ENCODE measurements around the gene HECW1. TPM values are rescaled to one million over a fixed set of nuclear protein-coding genes. Genes with fewer than 3 reads are reported as not detected.

The HECW1 gene
- total RNA-seq, 1 donor from 2014 or later: 54.7 TPM

- no peak for DNase-seq
Observed at GRCh38 chr7:43439631-43440401, 327.4 kb downstream of the HECW1 start.

- no peak for DNase-seq
Observed at GRCh38 chr7:43441231-43442130, 329.0 kb downstream of the HECW1 start.

- no peak for DNase-seq
Observed at GRCh38 chr7:43443381-43443780, 330.9 kb downstream of the HECW1 start.

- DNase-seq: no peak
Observed at GRCh38 chr7:43444711-43445578, 332.5 kb downstream of the HECW1 start.

GRCh38 chr7:43449577-43449976, 337.1 kb downstream of the HECW1 start:
- no peak for DNase-seq

GRCh38 chr7:43450894-43451293, 338.4 kb downstream of the HECW1 start:
- DNase-seq: no peak

- DNase-seq: no peak
Observed at GRCh38 chr7:43454936-43455518, 342.6 kb downstream of the HECW1 start.

GRCh38 chr7:43456200-43456599, 343.8 kb downstream of the HECW1 start:
- DNase-seq: no peak

GRCh38 chr7:43458330-43459018, 346.0 kb downstream of the HECW1 start:
- no peak for DNase-seq

GRCh38 chr7:43459019-43459337, 346.5 kb downstream of the HECW1 start:
- DNase-seq: no peak

GRCh38 chr7:43460733-43461348, 348.4 kb downstream of the HECW1 start:
- no peak for DNase-seq

GRCh38 chr7:43461349-43462024, 349.0 kb downstream of the HECW1 start:
- DNase-seq: no peak

GRCh38 chr7:43462836-43463235, 350.4 kb downstream of the HECW1 start:
- no peak for DNase-seq

GRCh38 chr7:43463401-43463980, 351.0 kb downstream of the HECW1 start:
- no peak for DNase-seq

- no peak for DNase-seq
Observed at GRCh38 chr7:43465581-43466554, 353.4 kb downstream of the HECW1 start.

GRCh38 chr7:43467406-43467805, 355.0 kb downstream of the HECW1 start:
- no peak for DNase-seq

GRCh38 chr7:43467846-43468245, 355.4 kb downstream of the HECW1 start:
- no peak for DNase-seq

- no peak for DNase-seq
Observed at GRCh38 chr7:43469051-43469450, 356.6 kb downstream of the HECW1 start.

GRCh38 chr7:43470110-43470509, 357.7 kb downstream of the HECW1 start:
- DNase-seq: no peak
